ENCODE measurements around the gene P3H4. TPM values are rescaled to one million over a fixed set of nuclear protein-coding genes. Genes with fewer than 3 reads are reported as not detected.
A peak's percentile ranks its signal among the peaks of the same experiment; 100 is the strongest.

P3H4 gene
- total RNA-seq, 2 donors from 2014 or later = 10.1 to 12.1 TPM

- no peak for DNase-seq (ENCODE audit: low spot score)
- intact Hi-C loops (cut with DNase I) = no loop called here
Measured at GRCh38 chr17:41823141-41823524, 11.4 kb upstream of the P3H4 start.

DNA sequence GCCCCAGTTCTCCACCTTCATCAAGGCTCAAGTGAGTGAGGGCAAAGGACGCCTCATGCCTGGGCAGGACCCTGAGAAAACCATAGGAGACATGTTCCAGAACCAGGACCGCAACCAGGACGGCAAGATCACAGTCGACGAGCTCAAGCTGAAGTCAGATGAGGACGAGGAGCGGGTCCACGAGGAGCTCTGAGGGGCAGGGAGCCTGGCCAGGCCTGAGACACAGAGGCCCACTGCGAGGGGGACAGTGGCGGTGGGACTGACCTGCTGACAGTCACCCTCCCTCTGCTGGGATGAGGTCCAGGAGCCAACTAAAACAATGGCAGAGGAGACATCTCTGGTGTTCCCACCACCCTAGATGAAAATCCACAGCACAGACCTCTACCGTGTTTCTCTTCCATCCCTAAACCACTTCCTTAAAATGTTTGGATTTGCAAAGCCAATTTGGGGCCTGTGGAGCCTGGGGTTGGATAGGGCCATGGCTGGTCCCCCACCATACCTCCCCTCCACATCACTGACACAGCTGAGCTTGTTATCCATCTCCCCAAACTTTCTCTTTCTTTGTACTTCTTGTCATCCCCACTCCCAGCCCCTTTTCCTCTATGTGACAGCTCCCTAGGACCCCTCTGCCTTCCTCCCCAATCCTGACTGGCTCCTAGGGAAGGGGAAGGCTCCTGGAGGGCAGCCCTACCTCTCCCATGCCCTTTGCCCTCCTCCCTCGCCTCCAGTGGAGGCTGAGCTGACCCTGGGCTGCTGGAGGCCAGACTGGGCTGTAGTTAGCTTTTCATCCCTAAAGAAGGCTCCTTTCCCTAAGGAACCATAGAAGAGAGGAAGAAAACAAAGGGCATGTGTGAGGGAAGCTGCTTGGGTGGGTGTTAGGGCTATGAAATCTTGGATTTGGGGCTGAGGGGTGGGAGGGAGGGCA lies 10.7 kb upstream of the P3H4 start:
- no peak for DNase-seq (ENCODE audit: low spot score)
- intact Hi-C loops (cut with DNase I) = no loop called here

- DNase-seq (ENCODE audit: low spot score) = no peak
- intact Hi-C loops (cut with DNase I) = no loop called here
Measured at GRCh38 chr17:41821776-41822175, 10.0 kb upstream of the P3H4 start.

DNA sequence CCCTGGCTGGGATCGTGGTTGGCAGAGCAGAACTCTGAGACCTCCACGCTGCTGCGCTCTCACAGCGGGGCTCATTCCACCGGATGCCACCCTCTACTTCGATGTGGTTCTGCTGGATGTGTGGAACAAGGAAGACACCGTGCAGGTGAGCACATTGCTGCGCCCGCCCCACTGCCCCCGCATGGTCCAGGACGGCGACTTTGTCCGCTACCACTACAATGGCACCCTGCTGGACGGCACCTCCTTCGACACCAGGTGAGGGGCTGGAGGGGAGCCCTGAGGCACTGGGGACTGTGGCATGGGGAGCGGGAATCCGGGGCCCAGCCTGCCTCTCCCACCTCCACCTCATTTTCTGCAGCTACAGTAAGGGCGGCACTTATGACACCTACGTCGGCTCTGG lies 6.3 kb upstream of the P3H4 start:
- intact Hi-C loops (cut with DNase I) = no loop called here
- DNase-seq (ENCODE audit: low spot score) = no peak

DNA sequence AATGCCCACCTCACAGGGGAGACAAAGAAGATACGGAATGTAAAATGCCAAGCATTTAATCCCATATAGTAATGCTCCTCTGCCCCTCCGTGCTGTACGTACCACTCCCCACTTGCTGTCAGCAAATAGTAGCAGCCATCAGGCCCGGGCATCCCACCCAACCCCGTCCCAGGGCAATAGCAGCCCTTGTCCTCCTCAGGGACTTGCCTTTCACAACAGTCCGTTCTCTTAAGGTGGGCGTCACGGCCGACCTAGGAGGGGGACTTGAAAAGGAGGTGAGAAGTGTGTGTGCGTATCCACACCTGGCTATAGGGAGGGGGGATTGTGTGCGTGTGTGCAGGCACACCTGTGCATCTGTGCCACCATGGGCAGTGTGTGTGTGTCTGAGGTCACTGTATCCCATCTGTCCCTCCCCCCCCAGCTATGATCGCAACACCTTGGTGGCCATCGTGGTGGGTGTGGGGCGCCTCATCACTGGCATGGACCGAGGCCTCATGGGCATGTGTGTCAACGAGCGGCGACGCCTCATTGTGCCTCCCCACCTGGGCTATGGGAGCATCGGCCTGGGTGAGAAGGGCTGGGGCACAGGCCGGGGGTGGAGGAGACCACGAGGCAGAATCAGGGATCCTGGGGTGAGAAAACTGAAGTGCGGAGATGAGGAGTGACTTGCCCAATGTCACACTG lies 5.0 kb upstream of the P3H4 start:
- DNase-seq (ENCODE audit: low spot score) = no peak
- intact Hi-C loops (cut with DNase I) = no loop called here

- intact Hi-C loops (cut with DNase I) = no loop called here
- no peak for DNase-seq (ENCODE audit: low spot score)
Measured at GRCh38 chr17:41814195-41814594, 2.4 kb upstream of the P3H4 start.

DNA sequence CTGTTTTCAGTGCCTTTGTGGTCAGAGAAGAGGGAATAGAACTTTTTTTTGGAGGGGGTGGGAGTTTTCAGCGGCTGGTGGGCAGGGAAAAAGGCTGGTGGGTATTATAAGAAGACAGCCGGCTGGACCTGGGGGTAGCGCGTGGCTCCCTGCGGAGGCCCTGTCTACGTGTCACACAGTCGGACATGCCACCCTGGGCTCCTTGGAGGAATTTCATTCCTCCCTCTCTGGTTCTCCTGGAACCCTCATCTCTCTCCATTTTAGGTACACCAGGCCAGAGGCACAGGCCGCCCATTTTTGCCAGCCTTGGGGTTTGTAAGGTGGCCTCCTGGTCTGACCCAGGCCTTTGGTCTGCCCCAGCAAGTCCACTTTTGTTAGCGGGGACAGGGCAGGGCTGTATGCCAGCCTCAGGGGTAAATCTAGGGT lies 2.0 kb upstream of the P3H4 start:
- no peak for DNase-seq (ENCODE audit: low spot score)
- intact Hi-C loops (cut with DNase I) = no loop called here

- intact Hi-C loops (cut with DNase I) = no loop called here
- DNase-seq (ENCODE audit: low spot score) = no peak
Measured at GRCh38 chr17:41813152-41813680, 1.5 kb upstream of the P3H4 start.

DNA sequence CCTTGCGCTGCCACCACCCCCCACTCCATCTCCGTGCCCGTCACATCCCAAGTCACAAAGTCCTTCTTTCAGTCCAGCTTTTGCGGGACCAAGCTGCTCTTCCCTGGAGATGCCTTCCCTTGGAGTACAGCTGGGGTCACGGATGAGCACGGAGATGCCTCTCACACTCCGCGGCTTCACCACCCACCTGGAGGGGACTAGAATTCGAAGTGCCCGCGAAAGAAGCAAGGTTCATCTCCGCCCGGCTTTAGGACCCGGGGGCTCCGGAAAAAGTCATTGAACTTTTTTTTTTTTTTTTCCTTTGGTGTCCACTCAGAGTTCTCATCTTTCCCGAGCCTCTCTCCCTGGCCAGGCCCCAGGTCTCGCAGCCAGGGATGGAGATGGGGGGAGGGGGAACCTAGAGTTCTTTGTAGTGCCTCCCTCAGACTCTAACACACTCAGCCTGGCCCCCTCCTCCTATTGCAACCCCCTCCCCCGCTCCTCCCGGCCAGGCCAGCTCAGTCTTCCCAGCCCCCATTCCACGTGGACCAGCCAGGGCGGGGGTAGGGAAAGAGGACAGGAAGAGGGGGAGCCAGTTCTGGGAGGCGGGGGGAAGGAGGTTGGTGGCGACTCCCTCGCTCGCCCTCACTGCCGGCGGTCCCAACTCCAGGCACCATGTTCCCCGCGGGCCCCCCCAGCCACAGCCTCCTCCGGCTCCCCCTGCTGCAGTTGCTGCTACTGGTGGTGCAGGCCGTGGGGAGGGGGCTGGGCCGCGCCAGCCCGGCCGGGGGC lies 817 bp upstream of the P3H4 start, which contains the start of gene FKBP10:
Gene FKBP10, plus strand, starts transcription at position 624 of the 771 bp plus-strand sequence. Its CDS starts 31 bp downstream, at position 655.
- DNase-seq (ENCODE audit: low spot score) = peak; percentile 90
- intact Hi-C loops (cut with DNase I) = no loop called here

DNA sequence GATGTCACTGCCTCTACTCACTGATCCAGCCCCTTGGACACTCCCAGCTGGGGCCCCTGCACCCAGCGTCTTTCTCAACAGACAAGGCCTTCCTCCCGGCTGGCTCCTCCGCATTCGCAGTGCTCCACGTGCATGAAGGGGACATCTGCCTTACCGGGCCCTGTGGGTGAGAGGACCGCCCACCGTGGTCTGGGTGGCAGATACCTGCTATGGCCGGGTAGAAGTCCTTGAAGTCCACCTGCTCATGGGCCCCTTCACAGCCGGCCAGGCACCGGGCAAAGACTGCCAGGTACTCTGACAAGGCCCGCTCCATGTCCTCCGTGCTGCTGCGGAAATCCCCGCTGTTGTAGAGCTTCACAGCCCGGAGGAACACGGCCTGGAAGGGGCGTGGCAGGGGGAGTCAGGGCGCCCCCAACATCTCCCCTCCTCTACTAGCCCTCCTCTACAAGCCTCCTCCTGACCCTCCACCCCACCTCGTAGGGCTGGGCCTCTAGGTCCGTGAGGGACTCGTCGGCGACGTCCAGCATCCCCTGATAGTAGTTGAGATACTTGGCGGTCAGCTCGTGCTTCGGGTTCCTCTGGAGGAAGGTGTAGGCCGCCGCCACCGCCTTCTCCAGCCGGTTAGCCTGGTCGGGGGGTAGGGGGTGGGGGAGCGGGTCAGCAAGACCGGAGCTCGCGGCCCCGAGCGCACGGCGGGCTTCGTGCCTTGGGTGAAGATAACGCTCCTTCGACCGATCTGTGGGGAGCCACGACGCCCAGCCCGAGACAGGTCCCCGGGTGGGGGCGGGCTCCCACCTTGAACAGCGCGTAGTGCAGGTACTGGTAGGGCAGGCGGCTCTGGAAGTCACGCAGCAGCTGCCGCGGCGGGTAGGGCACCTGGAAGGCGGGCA lies 845 bp downstream of the P3H4 start:
- intact Hi-C loops (cut with DNase I) = no loop called here
- DNase-seq (ENCODE audit: low spot score) = no peak

DNA sequence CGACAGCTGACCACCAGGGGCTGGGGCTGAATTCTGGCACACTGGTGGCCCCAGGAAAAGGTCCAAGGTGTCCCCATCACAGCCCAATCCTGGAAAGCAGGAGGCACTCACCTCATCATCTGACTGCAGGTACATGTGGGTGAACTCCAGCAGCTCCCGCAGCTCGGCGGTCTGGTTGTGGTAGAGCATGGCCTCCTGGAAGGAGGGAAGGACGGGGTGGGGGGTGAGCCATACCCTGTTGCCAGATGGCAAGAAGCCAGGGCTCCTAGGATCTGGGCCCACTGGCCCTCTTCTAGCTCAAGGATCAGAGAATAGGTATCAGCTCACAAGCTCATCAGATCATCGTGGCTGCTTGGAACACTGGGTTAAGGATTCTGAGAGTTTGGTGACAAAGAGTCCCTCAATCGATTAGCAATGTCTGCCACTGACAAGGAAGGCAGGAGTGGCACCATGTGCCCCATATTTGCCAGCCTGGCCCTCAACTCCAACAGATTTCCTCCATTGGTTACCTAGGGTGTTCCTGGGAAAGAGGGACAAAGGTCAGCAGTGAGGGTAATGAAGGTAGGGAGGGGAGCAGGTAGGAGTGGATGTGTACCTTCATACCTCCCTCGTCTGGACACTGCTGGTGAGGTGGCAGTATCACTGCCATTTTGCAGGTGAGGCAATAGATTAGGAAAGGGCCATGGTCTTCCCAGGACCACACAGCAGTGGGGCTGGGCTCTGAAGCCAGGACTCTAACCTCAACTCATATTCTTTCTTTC lies 4.9 kb downstream of the P3H4 start:
- intact Hi-C loops (cut with DNase I) = no loop called here
- no peak for DNase-seq (ENCODE audit: low spot score)

DNA sequence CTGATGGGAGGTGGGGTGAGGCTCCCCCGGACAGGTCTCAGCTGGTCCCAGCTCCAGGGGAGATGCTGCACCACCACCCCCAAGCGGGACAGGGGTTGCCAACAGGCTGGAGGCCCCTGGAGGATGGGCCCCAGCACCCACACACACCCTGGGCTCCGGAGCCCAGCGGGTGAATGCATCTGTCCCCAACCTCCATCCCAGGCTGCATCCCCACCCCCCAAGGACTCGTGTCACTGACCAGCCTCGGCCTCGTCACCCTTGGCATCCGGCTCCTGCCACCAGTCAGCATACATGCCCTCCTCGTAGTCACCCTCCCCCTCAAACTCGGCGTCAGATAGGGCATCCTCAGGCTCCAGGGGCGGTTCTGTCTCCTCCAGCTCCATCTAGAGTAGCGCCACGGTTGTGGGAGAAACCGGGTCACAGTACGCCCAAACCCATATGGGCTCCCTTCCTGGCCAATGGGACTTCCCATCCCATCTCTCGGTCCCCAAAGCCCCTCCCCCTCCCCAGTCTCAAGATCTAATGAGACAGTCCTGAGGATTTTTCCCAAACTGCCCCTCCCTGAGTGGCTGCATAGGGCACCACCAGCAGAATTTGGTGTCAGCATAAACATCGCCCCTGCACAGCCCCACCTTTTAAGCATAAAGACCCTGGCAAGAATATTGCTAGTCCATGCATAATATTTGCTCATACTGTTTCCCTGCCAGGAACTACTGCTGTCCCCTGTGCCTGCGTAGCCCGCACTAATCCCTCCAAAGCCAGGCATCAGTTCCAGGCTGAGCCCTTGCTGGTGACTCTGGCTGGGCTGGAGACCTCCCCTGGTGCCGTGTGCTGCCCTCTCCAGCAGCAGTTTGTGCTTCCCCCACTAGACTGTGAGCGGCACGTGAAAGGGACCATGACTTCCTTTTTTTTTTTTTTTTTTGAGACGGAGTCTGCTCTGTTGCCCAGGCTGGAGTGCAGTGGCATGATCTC lies 8.4 kb downstream of the P3H4 start:
- DNase-seq (ENCODE audit: low spot score) = no peak
- intact Hi-C loops (cut with DNase I) = no loop called here

- intact Hi-C loops (cut with DNase I) = loop anchor here (2.0 kb wide), 1 partner anchor 63 kb away; no protein-coding TSS in a partner anchor
- DNase-seq (ENCODE audit: low spot score) = peak; percentile 94
Measured at GRCh38 chr17:41801374-41802271, 10.1 kb downstream of the P3H4 start.

DNA sequence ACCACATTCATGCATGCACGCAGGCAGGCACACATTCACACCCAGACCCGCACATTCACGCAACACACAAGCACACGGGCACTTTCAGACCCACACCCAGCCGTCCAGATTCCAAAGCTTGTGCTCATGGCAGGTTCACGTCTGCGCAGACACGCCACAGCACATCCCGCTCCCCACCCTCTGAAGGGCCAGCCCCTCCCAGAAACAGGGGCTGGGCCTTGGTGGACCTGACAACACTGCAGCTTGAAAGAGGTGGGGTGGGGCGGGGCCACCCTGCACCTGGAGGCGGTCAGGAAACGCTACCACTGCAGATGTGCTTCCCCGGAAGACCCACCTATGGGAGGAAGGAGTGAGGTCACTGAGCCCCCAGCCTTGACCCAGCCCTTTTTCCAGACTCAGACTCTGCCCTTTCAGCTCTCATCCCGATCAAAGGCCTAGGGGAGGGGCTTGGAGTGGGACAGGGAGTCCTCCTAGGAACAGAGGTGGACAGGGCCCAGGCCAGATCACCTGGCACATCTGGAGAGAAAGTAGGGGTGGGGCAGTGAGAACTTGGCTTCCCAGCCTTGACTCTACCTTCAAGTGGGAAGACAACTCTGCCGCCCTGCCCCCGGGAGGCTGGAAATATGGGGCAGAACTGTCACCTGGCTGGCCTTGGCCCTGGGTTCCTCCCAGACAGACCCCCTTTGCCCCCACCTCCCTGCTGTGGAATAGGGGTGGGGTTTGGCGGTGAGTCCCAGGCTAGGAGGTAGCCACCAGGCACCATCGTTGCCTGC lies 11.0 kb downstream of the P3H4 start:
- DNase-seq (ENCODE audit: low spot score) = no peak
- intact Hi-C loops (cut with DNase I) = loop anchor here (2.0 kb wide), 1 partner anchor 62 kb away; no protein-coding TSS in a partner anchor

DNA sequence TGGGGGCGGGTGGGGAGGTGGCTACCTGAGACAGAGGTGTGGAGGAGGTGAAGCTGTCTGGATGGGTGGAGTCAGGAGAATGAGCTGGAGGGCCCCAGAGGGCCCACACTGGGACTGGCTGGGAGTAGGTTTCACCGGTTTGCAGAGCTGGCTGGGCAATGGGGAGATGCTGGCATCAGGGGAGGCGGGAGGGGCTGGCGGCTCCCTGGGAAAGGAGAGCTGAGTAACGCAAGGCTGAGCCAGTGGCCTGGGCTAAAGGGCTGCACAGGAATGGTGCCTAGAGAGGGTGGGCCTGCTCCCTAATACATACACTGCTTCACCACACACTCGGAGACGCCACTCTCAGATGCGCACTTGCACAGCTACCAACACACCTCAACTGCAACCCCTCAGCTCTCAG lies 12.4 kb downstream of the P3H4 start:
- intact Hi-C loops (cut with DNase I) = no loop called here
- DNase-seq (ENCODE audit: low spot score) = no peak
